Endothelial cell of umbilical vein (primary cell): ENCODE results near the gene NCR2.

Experiments used
- CTCF ChIP-seq, 2 donors: IDR thresholded peaks; 1 replicate in 1 of 2; 2 replicates in 1 of 2; pipeline ENCODE4 v1.5.1; 2011; ENCODE audit warnings: low read length in 2 of 2, mild to moderate bottlenecking in 2 of 2, moderate library complexity in 2 of 2, control low read depth in 1 of 2, inconsistent platforms in 1 of 2, low read depth in 1 of 2; ENCODE audit not compliant: insufficient read depth in 1 of 2; ENCODE audit errors: extremely low read depth in 1 of 2
- EZH2 ChIP-seq: IDR thresholded peaks from 2 replicates; pipeline ENCODE4 v1.6.1; 2012; ENCODE audit warnings: borderline replicate concordance, low read depth, mild to moderate bottlenecking, moderate library complexity, low read length, inconsistent platforms; ENCODE audit not compliant: severe bottlenecking
- FOS ChIP-seq: IDR thresholded peaks from 2 replicates; pipeline ENCODE4 v1.6.1; 2011; ENCODE audit warnings: mild to moderate bottlenecking, low read length, moderate library complexity, borderline replicate concordance; ENCODE audit not compliant: insufficient read depth
- GATA2 ChIP-seq: IDR thresholded peaks from 2 replicates; pipeline ENCODE4 v1.7.0; 2011; ENCODE audit warnings: low read depth, mild to moderate bottlenecking, moderate library complexity, mixed read lengths, low read length; ENCODE audit not compliant: insufficient read length, insufficient read depth
- JUN ChIP-seq: IDR thresholded peaks from 2 replicates; pipeline ENCODE4 v1.6.1; 2011; ENCODE audit warnings: borderline replicate concordance, low read depth; ENCODE audit not compliant: insufficient read length, insufficient read depth
- MAX ChIP-seq: IDR thresholded peaks from 2 replicates; pipeline ENCODE4 v1.6.1; 2011; ENCODE audit not compliant: insufficient read depth, insufficient read length
- MYC ChIP-seq: IDR thresholded peaks from one replicate; pipeline ENCODE4 v1.6.1; 2011; ENCODE audit warnings: mild to moderate bottlenecking, low read depth, low read length
- POLR2A ChIP-seq: IDR thresholded peaks from 2 replicates; pipeline ENCODE4 v1.6.1; 2012; ENCODE audit warnings: low read depth, mild to moderate bottlenecking, control low read depth, low read length
- POLR2AphosphoS5 ChIP-seq: IDR thresholded peaks from 2 replicates; pipeline ENCODE4 v1.6.1; 2012; ENCODE audit warnings: low read depth, mild to moderate bottlenecking, control low read depth, low read length, moderate library complexity; ENCODE audit not compliant: insufficient read depth

DNA sequence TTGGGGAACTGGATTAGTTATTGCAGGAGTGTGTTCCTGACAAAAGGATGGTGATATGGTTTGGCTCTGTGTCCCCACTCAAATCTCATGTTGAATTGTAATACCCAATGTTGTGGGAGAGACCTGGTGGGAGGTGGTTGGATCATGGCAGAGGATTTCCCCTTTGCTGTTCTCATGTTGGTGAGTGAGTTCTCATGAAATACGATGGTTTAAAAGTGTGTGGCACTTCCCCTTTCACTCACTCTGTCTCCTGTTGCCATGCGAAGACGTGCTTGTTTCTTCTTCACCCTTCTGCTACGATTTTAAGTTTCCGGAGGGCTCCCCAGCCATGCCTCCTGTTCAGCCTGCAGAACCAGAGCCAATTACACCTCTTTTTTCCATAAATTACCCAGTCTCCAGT is 32.8 kb upstream of the NCR2 start:
- TF ChIP-seq CTCF (IDR thresholded peaks at IDR 0.05; ENCODE audit: extremely low read depth in 1 of 2, insufficient read depth in 1 of 2, low read depth in 1 of 2, low read length in 2 of 2), result no peak
- TF ChIP-seq POLR2AphosphoS5, result no peak
- TF ChIP-seq POLR2A, result no peak
- no peak for TF ChIP-seq FOS
- no peak for TF ChIP-seq MAX
- no peak for TF ChIP-seq EZH2
- no peak for TF ChIP-seq JUN
- no peak for TF ChIP-seq MYC
- TF ChIP-seq GATA2, result no peak
